ENCODE measurements around the gene NET1. TPM values are rescaled to one million over a fixed set of nuclear protein-coding genes. Genes with fewer than 3 reads are reported as not detected.
A peak's percentile ranks its signal among the peaks of the same experiment; 100 is the strongest.
"Not testable (repeated sequence)": the region's sequence is repeated elsewhere in the genome, so short reads cannot be mapped to it uniquely, and the experiment has no call there.

NET1 gene
- total RNA-seq, 1 experiment from 2014 or later, result 33.6 TPM

DNA sequence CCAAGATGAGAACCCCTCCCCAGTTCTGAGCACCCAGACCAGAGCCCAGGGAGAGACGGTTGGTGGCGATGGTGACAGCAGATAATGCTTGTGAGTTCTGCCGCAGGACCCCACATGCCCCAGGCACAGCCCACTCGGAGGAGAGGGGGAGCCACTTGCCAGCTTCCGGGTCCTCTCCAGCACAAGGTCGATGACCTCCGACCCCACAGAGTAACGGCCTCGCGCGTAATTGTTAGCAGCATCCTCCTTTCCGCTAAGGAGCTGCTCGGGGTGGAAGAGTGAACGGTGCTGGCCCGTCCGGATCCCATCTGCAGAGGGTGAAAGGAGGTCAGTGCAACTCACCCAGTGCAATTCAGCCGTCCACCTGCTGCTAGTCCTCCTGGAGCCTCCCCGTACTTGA, 17.2 kb upstream of the NET1 start:
- no peak for DNase-seq (ENCODE audit: low read depth)
- in situ Hi-C loops (cut with HindIII; ENCODE audit: low pct_unique_long_range_greater_than_20kb, low sequenced_read_pairs), result no loop called here

DNA sequence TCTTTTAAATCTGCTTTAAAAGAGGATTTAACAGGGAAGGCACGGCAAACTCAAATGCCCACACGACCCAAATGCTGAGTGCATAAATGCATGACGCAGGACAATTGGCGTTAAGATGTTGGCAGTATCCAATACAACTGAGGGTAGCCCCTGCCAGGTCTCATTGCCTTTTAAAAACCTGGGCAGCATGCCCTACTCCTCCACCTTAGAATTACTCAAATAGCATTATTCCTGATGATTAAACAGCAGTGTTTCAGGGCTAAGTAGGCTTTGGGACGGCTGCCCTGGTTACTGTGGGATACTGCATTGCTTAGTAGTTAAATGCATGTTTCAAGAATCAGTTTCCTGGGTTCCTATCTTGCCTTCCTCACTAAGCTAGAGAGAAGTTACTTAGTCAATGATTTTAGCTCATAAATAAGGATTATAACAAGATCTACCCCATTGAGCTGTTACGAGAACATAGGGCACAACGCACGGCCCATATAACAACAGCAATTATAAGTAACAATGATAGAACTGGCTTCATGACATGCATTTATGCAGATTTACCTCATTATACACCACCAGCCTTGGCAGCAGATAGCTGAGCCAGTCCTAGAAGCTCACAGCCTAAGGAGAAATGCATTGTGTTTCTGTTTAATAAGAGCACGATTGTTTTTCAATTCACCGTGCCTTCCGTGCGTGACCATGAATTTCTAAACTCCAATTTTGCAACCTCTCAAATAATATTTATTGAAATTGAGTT, 15.6 kb upstream of the NET1 start:
- no peak for DNase-seq (ENCODE audit: low read depth)
- in situ Hi-C loops (cut with HindIII; ENCODE audit: low pct_unique_long_range_greater_than_20kb, low sequenced_read_pairs), result no loop called here

DNA sequence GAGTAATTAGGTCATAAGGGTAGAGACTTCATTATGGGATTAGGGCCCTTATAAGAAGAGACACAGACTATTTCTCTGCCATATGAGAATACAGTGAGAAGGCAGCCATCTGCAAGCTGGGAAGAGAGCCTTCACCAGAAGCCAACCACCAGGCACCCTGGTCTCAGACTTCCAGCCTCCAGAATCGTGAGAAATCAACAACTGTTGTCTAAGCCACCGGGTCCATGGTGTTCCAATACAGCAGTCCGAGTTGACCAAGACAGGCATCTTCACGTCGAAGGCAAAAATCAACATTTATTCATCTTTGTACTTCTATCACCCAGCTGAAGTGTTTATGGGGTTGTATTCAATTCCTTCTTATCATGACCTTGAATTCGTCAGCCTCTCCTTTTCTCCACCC, 13.0 kb upstream of the NET1 start:
- no peak for DNase-seq (ENCODE audit: low read depth)
- in situ Hi-C loops (cut with HindIII; ENCODE audit: low pct_unique_long_range_greater_than_20kb, low sequenced_read_pairs), result no loop called here

DNA sequence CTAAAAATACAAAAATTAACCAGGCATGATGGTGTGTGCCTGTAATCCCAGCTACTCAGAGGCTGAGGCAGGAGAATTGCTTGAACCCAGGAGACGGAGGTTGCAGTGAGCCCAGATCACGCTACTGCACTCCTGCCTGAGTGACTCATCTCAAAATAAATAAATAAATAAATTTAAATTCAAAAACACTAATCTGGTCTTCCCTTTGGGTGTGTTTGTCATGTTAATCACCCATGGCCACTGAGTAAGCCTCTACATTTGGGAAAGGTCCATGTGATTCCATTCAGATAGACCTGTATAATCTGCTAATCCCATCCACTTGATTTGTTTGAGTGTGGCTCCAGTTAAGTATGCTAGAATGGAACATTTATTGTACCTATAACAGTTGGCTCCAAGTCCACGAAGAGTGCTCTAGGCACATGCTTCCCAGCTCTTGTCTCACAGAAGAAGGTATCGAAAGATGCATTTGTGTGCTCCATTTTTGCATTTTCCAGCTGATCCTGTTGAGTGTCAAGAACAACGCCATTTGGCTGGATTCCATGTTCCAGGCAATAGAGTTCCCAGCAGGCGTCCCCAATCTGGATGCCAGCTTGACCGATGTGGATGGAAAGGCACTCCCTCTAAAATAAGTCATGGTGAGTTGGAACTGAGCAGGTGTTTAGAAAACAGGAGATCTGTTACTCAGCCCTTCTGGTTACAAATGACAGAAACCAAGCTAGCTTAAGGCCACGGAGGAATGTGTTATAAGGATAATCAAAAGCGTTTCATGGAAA, 11.7 kb upstream of the NET1 start:
- DNase-seq (ENCODE audit: low read depth), result no peak
- in situ Hi-C loops (cut with HindIII; ENCODE audit: low pct_unique_long_range_greater_than_20kb, low sequenced_read_pairs), result no loop called here

DNA sequence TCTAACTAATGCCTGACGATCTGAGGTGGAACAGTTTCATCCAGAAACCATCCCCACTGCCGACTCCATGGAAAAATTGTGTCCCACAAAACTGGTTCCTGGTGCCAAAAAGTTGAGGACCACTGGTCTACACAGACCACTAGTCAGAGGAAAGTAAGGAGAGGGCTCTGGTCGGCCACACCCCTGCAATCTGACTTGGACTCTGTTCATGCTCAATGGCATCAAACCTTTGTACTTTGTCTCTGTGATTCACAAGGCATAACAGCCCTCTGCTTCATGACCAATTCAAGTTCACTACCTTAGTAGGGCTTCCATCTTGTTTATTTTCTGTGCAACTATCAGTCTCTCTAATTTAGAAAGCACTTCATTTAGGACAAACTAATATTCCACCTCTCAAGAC, 9.6 kb upstream of the NET1 start:
- DNase-seq (ENCODE audit: low read depth), result no peak
- in situ Hi-C loops (cut with HindIII; ENCODE audit: low pct_unique_long_range_greater_than_20kb, low sequenced_read_pairs), result no loop called here

DNA sequence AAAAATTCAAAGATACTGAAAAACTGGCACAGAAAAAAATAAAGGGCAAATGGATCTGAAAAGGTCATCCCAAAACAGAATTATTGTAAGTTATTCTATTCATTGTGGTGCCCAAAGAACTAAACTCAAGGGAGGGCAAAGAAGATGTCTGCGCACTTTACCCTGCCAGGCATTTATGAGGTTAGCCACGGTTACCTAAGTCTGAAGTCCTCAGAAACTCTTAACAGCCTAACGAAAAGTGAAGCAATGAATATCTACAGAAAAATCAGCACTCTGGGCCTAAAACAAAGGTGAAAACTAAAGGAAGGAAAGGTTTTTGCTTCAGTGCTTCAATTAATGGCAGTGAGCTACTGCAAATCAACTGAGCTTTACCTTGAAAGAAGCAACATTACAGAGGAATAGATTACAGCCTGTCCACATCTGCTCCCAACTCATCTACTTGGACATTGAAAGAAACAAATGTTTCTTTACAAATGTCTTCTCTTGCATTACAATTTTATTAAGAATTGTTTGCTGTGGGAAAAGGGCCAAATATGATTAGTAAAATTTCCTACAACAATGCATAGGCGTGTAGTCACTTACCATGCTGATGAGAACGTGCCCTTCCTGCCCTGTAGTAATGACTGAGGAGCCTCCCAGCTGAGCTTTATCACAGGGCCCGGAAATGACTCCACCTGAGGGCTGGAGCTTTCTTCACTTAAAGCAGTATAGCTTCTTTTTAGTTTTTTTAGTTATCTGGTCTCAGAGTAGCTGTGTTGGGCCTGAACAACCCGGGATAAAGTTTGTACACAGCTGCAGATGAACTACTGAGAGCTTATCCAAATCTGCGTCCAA, 7.9 kb upstream of the NET1 start, which contains the start of gene TUBAL3:
Gene TUBAL3 (minus strand): TSS at position 621 of the 834 bp plus-strand sequence. CDS start 36 bp downstream, at position 585.
- no peak for DNase-seq (ENCODE audit: low read depth)
- in situ Hi-C loops (cut with HindIII; ENCODE audit: low pct_unique_long_range_greater_than_20kb, low sequenced_read_pairs), result no loop called here

DNA sequence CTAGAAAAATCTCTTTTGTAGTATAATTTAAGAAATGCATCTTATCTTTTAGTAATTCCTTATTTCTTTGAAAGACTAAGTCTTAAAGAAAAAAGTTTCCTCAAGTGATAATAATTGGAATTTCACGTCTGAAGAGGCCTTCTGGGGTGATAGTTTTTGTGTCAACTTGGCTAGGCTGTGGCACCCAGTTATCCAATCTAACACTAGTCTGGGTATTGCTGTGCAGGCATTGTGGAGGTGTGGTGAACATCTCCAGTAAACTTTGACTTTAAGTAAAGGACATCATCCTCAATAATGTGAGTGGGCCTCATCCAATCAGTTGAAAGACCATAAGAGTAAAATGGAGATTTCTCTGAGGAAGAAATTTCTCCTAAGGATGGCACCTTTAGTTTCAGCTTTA, 5.4 kb upstream of the NET1 start:
- no peak for DNase-seq (ENCODE audit: low read depth)
- in situ Hi-C loops (cut with HindIII; ENCODE audit: low pct_unique_long_range_greater_than_20kb, low sequenced_read_pairs), result no loop called here

DNA sequence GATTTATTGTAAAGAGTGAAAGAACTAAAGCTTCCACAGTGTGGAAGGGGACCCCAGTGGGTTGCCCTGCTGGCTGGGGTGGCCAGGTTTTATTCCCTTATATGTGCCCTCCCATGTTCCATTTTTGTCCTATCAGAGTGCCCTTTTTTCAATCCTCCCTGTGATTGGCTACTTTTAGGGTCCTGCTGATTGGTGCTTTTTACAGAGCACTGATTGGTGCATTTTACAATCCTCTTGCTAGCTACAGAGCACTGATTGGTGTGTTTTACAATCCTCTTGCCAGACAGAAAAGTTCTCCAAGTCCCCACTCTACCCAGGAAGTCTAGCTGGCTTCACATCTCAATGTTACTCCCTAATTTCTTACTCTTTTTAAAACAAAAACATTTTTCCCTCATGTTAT, 1.6 kb upstream of the NET1 start:
- DNase-seq (ENCODE audit: low read depth); in situ Hi-C loops (cut with HindIII; ENCODE audit: low pct_unique_long_range_greater_than_20kb, low sequenced_read_pairs): not testable (repeated sequence)

DNA sequence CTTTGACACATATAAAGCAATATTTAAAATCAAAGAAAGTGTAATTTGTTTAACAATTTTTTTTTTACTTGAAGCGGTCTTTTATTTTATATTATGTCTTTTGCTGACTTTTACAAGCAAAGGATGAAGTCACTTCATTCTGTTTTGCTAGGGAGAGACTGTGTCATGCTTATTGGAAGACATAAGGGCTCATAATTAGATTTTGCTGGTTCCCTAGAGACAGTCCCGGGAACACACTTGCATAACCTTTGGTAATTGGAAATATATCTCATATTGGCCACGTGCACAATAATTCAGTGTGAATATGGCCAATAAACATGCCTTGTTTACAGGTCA, 448 bp upstream of the NET1 start:
- no peak for DNase-seq (ENCODE audit: low read depth)
- in situ Hi-C loops (cut with HindIII; ENCODE audit: low pct_unique_long_range_greater_than_20kb, low sequenced_read_pairs), result no loop called here

DNA sequence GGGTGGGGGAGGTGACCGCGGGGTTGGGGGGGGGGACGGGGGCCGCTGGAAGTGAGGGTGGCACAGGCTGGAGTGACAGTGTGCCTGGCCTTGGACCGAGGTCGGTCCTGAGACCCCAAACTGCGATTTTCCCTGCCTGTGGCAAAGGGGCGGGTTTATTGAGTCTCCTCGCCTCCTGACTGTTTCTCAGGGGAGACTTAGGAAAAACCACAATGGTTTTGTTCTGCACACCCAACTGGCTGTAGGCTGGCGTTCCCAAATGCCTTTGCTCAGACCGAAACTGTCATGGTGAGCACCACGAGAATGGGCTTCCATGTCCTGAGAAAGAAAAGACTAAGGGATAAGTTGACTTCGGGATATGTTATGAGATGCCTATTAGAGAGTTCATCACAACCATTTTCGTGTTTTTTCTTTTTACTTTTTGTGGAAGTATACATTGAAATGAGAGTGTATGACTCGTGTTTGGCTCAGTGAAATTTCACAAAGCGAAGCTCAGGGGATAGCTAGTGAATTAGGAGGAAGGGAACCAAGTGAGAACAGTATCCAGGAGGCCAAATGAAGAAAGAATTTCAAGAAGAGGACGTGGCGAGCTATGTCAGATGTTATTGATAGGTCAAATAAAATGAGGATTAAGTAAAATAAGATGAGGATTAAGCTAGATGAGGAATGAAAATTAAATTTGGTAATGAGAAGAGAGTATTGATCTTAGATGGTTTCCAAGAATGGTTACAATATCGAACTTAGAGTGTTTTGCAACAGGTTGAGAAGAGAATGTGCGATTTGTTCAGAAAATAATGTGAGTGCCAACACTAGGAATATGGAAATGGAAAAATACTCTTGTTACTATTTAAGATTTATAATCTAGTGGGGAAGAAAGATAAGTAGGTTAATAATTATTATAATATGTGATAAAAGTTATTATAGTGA, 918 bp downstream of the NET1 start:
- DNase-seq (ENCODE audit: low read depth), result peak; percentile 41
- in situ Hi-C loops (cut with HindIII; ENCODE audit: low pct_unique_long_range_greater_than_20kb, low sequenced_read_pairs), result no loop called here

DNA sequence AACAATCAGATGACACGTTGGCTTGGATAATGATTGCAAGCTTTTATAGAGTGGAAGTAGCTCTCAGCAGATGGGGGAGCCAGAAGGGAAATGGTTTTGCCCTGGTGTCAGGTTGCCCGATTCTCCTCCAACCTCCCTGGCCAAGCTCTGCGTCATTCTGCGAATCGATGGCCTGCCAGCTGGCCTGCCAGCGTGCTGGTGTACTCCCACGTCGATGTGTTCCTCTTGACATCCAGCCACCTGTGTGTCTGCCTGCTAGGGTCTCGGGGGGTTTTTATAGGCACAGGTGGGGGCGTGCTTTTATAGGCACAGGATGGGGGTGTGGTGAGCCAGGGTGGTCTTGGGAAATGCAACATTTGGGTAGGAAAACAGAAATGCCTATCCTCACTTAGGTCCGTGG, 4.6 kb downstream of the NET1 start:
- in situ Hi-C loops (cut with HindIII; ENCODE audit: low pct_unique_long_range_greater_than_20kb, low sequenced_read_pairs), result no loop called here
- no peak for DNase-seq (ENCODE audit: low read depth)

DNA sequence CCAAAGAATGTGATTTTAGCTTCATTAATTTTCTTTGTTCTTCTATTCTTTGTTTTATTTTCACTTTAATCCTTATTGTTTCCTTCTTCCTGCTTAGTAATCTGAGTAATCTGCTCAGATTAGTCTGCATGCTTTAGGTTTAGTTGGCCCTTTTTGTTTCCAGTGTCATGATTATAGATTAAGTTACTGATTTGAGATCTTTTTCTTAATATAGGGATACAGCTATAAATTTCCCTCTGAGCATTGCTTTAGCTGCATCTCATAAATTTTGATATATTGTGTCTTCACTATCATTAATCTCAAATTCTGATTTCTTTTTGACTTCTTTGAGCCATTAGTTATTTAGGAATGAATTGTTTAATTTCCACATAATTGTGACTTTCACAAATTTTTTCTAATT, 6.2 kb downstream of the NET1 start:
- in situ Hi-C loops (cut with HindIII; ENCODE audit: low pct_unique_long_range_greater_than_20kb, low sequenced_read_pairs), result no loop called here
- no peak for DNase-seq (ENCODE audit: low read depth)

DNA sequence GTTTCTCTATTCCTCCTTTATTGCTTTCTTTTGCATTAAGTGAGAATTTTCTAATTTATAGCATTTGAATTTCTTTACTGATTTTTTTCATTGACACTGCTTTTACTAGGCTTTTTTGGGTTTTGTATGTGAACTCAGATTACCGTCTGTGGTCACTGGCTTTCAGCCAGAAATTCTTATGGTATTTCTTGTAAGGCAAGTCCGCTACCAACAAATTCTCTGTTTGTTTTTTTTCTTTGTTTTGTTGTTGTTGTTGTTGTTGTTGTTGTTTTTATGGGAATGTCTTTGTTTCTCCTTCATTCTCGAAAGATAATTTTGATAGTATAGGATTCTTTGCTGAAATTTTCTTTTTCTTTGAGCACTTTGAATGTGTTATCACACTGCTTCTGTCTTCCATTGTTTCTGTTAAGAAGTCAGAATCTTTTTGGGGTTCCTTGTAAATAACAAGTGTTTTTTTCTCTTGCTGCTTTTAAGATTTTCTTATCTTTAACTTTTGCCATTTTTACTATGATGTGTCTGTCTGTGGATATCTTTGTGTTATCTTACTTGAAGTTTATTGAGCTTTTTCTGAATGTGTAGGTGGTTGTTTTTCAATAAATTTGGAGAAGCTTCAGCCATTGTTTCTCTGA, 7.2 kb downstream of the NET1 start:
- in situ Hi-C loops (cut with HindIII; ENCODE audit: low pct_unique_long_range_greater_than_20kb, low sequenced_read_pairs), result no loop called here
- DNase-seq (ENCODE audit: low read depth), result no peak

DNA sequence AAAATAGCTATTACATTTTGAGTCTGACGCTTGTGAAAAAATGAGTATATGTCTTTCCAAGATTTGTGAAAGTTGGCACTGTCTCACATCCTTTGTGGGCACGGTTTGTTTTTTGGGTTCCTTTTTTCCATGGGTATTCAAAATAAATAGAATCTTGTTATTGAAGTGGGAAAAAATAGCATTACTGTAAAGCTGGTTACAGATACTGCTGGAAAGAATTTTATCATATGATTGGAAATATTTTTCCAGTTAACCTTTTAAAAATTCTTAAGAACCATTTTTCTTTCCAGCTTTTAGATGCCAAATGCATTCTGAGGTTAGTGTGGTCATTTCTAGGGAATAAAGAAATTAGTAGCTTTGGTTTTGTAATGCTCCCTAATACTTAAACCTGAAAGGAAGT, 11.4 kb downstream of the NET1 start:
- in situ Hi-C loops (cut with HindIII; ENCODE audit: low pct_unique_long_range_greater_than_20kb, low sequenced_read_pairs), result no loop called here
- DNase-seq (ENCODE audit: low read depth), result no peak

DNA sequence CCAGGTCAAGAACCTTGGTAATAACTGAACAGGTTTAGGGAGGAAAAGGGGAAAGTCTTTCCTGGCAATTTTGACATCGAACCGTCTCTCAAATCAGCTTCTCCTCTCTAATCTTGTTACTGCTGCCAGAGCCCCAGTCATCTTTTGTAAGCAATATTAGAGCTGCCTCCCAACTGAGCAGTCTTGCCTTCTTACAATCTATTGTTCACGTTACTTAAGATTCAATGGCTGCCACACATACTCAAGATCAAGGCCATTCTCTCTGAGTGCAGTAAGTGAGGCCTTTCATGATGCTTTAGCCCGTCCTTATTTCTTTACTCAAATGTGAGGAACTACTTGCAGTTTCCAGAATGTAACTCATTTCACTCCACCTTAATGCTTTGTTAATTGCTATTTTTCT, 12.4 kb downstream of the NET1 start:
- in situ Hi-C loops (cut with HindIII; ENCODE audit: low pct_unique_long_range_greater_than_20kb, low sequenced_read_pairs), result loop anchor here (25.0 kb wide), 1 partner anchor 587 kb away; the partner anchor contains the start of gene AKR1E2
- no peak for DNase-seq (ENCODE audit: low read depth)

DNA sequence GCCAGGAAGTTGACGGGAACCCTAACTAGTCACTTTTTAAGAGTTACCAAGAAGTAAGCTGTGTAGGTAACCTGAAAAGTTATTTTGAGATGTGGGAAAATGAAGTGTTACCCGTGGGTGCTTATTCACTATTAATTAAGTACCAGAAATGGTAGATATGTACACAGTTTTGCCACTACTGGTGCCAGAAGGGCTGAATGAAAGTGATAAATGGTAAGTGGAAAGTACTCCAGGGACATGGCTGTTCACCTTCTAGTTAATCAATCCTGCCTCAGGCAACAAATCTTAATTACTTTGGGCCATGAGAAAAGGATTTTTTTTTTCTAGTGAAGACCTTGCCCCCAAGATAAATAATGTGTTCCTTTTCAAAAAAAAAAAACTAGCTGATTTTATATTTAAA, 15.8 kb downstream of the NET1 start:
- in situ Hi-C loops (cut with HindIII; ENCODE audit: low pct_unique_long_range_greater_than_20kb, low sequenced_read_pairs), result loop anchor here (25.0 kb wide), 1 partner anchor 591 kb away; the partner anchor contains the start of gene AKR1E2
- DNase-seq (ENCODE audit: low read depth), result no peak

DNA sequence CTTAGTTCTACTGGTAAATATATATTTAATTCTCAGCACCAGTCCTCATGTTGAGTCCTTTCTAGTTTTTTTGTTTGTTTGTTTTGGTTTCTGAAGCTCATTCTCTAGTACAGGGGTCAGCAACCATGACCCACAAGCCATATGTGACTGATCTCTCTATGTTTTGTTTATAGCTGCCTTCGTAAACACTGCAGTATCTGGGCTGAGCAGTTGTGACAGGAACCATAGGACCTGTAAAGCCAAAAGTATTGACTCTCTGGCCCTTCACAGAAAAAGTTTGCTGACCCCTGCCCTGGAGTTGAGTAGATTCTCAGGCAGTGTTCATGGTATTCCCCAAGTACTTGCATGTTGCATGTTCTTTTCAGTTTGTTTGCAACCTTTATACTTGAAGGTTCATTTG, 20.8 kb downstream of the NET1 start:
- peak; percentile 8 for DNase-seq (ENCODE audit: low read depth)
- in situ Hi-C loops (cut with HindIII; ENCODE audit: low pct_unique_long_range_greater_than_20kb, low sequenced_read_pairs), result loop anchor here (25.0 kb wide), 1 partner anchor 596 kb away; the partner anchor contains the start of gene AKR1E2

All from Caki2 (cell line).